Measurements from ENCODE around the gene RNF223.

RNF223 gene

GRCh38 chr1:1092149-1092855, 18.2 kb upstream of the RNF223 start:
- Histone ChIP-seq H2AFZ (ENCODE audit: low read length) (no peak overlapping the region), H3K9ac (ENCODE audit: low read length) (no peak overlapping the region), H3K9me2 (replicated peaks; ENCODE audit: insufficient read depth, low read length) (no peaks in the 10 kb centered on the region), H4K20me1 (ENCODE audit: insufficient read depth, low read length) (no peaks in the 10 kb centered on the region), H3K4me3 (ENCODE audit: low read length) (no peak overlapping the region), H3K4me1 (ENCODE audit: low read length) (no peaks in the 10 kb centered on the region), H3K9me3 (replicated peaks; ENCODE audit: insufficient read depth, low read length) (no peaks in the 10 kb centered on the region), H3K79me2 (ENCODE audit: low read length) (no peaks in the 10 kb centered on the region), H3K4me2 (ENCODE audit: low read depth, low read length) (no peak overlapping the region), H3K36me3 (replicated peaks; ENCODE audit: insufficient read depth, low read length) (no peaks in the 10 kb centered on the region), H3K27me3 (replicated peaks; ENCODE audit: insufficient read depth, low read length) (no peaks in the 10 kb centered on the region), H3F3A (ENCODE audit: insufficient read depth, low read length) (no peaks in the 10 kb centered on the region), H3K27ac (ENCODE audit: low read length) (no peak overlapping the region)
- DNase-seq: no peak
- no peak for TF ChIP-seq CTCF (IDR thresholded peaks at IDR 0.05; ENCODE audit: low read length)
- TF ChIP-seq EZH2 (optimal IDR thresholded peaks at IDR 0.05; ENCODE audit: low read depth, low read length): no peak
- TF ChIP-seq EZH2phosphoT487 (IDR thresholded peaks at IDR 0.05; ENCODE audit: low read length): no peak

DNA sequence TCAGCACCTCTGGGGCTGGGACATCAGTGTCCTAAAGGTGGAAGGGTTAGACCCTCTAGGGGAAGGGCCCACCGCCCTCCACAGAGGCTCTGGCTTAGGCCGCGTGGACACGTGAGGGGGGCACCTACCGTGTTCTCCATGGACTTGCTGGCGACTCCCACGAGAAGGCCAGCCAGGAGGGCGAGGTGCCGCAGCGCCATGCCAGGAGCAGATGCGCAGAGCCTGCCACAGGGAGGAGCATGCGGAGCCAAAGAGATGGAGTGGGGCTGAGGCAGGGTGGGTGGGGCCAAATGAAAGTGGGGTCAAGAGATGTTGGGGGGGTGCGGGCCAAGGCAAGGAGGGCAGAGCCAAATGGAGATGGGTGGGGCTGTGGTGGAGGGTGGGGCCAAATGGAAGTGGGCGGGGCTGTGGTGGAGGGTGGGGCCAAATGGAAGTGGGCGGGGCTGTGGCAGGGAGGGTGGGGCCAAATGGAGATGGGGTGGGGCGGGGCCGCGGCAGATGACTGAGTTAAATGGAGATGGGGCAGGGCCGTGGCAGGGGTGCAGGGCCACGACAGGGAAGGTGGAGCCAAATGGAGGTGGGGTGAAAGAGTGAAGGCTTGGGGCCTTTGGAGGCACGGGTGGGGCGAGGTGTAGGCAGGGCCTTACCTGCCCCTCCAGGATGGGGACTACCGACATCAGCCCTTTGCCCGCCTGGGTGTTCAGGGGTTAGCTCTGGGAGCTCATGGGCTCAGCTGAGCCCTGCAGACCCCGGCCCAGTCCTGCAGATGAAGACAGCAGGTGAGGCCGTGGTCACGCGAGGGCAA, 17.4 kb upstream of the RNF223 start:
- no peak for TF ChIP-seq EZH2phosphoT487 (IDR thresholded peaks at IDR 0.05; ENCODE audit: low read length)
- no peak for TF ChIP-seq CTCF (IDR thresholded peaks at IDR 0.05; ENCODE audit: low read length)
- no peak for TF ChIP-seq EZH2 (optimal IDR thresholded peaks at IDR 0.05; ENCODE audit: low read depth, low read length)
- no peaks in the 10 kb centered on the region for H3K36me3 ChIP-seq (replicated peaks; ENCODE audit: insufficient read depth, low read length)
- no peaks in the 10 kb centered on the region for H3K27me3 ChIP-seq (replicated peaks; ENCODE audit: insufficient read depth, low read length)
- H2AFZ ChIP-seq (ENCODE audit: low read length): no peak overlapping the region
- H3K4me1 ChIP-seq (ENCODE audit: low read length): no peaks in the 10 kb centered on the region
- H3F3A ChIP-seq (ENCODE audit: insufficient read depth, low read length): no peaks in the 10 kb centered on the region
- H3K79me2 ChIP-seq (ENCODE audit: low read length): no peaks in the 10 kb centered on the region
- no peaks in the 10 kb centered on the region for H4K20me1 ChIP-seq (ENCODE audit: insufficient read depth, low read length)
- no peak overlapping the region for H3K4me2 ChIP-seq (ENCODE audit: low read depth, low read length)
- no peak overlapping the region for H3K4me3 ChIP-seq (ENCODE audit: low read length)
- no peaks in the 10 kb centered on the region for H3K9me3 ChIP-seq (replicated peaks; ENCODE audit: insufficient read depth, low read length)
- H3K27ac ChIP-seq (ENCODE audit: low read length): no peak overlapping the region
- DNase-seq: no peak
- no peaks in the 10 kb centered on the region for H3K9me2 ChIP-seq (replicated peaks; ENCODE audit: insufficient read depth, low read length)
- no peak overlapping the region for H3K9ac ChIP-seq (ENCODE audit: low read length)

DNA sequence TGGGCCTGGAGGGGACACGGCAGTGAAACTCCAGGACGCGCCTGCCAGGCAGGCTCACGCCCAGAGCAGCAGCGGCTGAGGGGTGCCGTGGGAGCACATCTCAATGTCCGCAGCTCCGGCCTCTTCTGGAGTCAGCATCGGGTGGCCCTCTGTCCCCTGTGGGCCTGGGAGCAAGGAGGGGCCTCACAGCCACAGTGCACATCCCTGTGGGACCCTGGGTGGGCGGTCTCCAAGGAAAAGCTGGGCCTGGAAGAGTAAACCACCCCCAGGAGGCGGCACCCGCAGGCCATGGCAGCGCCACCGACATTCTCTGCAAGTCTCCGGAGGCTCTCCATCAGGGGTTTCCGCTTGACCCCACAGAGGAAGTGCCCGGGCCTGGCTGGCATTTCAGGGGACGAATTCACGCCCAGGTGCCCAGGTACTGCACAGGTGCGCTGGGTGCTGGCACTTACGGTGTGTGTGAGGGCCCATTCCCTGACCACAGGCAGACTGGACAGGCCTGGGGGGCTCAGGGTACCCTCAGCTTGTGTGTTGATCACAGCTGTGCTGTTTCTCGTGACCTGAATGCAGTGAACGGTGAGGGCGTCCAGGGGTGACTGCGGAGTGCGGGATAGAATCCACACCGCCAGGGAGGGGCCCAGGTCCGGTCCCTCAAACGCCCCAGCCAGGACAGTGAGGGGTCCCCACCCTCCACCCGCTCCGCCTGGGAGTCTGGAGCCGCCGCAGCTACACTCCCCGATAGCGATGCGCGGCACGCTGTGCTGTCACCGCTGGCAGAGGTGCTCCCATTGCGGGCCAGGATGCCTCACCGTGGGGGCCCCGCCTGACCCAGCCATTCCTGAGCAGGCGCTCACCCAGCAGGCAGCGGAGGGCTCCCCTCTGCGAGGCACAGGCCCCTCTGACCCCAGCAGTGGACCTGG, 16.6 kb upstream of the RNF223 start:
- no peaks in the 10 kb centered on the region for H3K27me3 ChIP-seq (replicated peaks; ENCODE audit: insufficient read depth, low read length)
- no peak overlapping the region for H3K4me3 ChIP-seq (ENCODE audit: low read length)
- TF ChIP-seq EZH2 (optimal IDR thresholded peaks at IDR 0.05; ENCODE audit: low read depth, low read length) (no peak), EZH2phosphoT487 (IDR thresholded peaks at IDR 0.05; ENCODE audit: low read length) (no peak)
- no peak overlapping the region for H2AFZ ChIP-seq (ENCODE audit: low read length)
- H3K36me3 ChIP-seq (replicated peaks; ENCODE audit: insufficient read depth, low read length): no peaks in the 10 kb centered on the region
- no peak overlapping the region for H3K4me2 ChIP-seq (ENCODE audit: low read depth, low read length)
- H3K9ac ChIP-seq (ENCODE audit: low read length): no peak overlapping the region
- H3F3A ChIP-seq (ENCODE audit: insufficient read depth, low read length): no peaks in the 10 kb centered on the region
- no peak for DNase-seq
- H3K27ac ChIP-seq (ENCODE audit: low read length): no peak overlapping the region
- no peaks in the 10 kb centered on the region for H3K9me2 ChIP-seq (replicated peaks; ENCODE audit: insufficient read depth, low read length)
- no peaks in the 10 kb centered on the region for H3K9me3 ChIP-seq (replicated peaks; ENCODE audit: insufficient read depth, low read length)
- no peaks in the 10 kb centered on the region for H3K4me1 ChIP-seq (ENCODE audit: low read length)
- no peaks in the 10 kb centered on the region for H4K20me1 ChIP-seq (ENCODE audit: insufficient read depth, low read length)
- H3K79me2 ChIP-seq (ENCODE audit: low read length): no peaks in the 10 kb centered on the region

Measured in MM.1S (cell line).